Neural cell (in vitro differentiated cells): ENCODE results near the gene MAGT1. TPM values are rescaled to one million over a fixed set of nuclear protein-coding genes. Genes with fewer than 3 reads are reported as not detected.
"Not testable (repeated sequence)": the region's sequence is repeated elsewhere in the genome, so short reads cannot be mapped to it uniquely, and the experiment has no call there.

Source experiments
- H2AFZ ChIP-seq: fragments of 200-600, 300-800 bp; sonication (generic), shearing (Covaris generic); 2 replicates; pipeline ENCODE4 v1.6.0; 2014; ENCODE audit warnings: low read depth, mild to moderate bottlenecking, antibody characterized with exemption, low read length, moderate library complexity
- H3F3A ChIP-seq: fragments of 200-600 bp; shearing (Covaris generic); 2 replicates; pipeline ENCODE4 v1.6.1; 2016; ENCODE audit warnings: mild to moderate bottlenecking, moderate library complexity, mixed read lengths, antibody characterized with exemption, low read length; ENCODE audit not compliant: insufficient read depth, poor library complexity, severe bottlenecking
- H3K27ac ChIP-seq: fragments of 200-600, 300-800 bp; sonication (generic), shearing (Covaris generic); 2 replicates; pipeline ENCODE4 v1.5.1; 2014; ENCODE audit warnings: mild to moderate bottlenecking, low read length, moderate library complexity
- H3K27me3 ChIP-seq: fragments of 300-800, 200-600 bp; sonication (generic), shearing (Covaris generic); 2 replicates; pipeline ENCODE4 v1.6.0; 2014; ENCODE audit warnings: mild to moderate bottlenecking, low read depth, low read length, moderate library complexity; ENCODE audit not compliant: insufficient read depth
- H3K36me3 ChIP-seq: fragments of 300-800, 200-600 bp; sonication (generic), shearing (Covaris generic); 2 replicates; pipeline ENCODE4 v1.5.1; 2014; ENCODE audit warnings: mild to moderate bottlenecking, antibody characterized with exemption, low read length, moderate library complexity; ENCODE audit not compliant: insufficient read depth
- H3K4me2 ChIP-seq: fragments of 300-800, 200-600 bp; sonication (generic), shearing (Covaris generic); 2 replicates; pipeline ENCODE4 v1.6.0; 2014; ENCODE audit warnings: mild to moderate bottlenecking, low read length
- H3K4me3 ChIP-seq: fragments of 300-800, 200-600 bp; sonication (generic), shearing (Covaris generic); 2 replicates; pipeline ENCODE4 v1.5.1; 2014; ENCODE audit warnings: mild to moderate bottlenecking, low read length, moderate library complexity
- H3K79me2 ChIP-seq: fragments of 200-600 bp; shearing (Covaris generic); replicated peaks from 2 replicates; pipeline ENCODE4 v1.6.0; 2014; ENCODE audit warnings: mild to moderate bottlenecking, low read length, moderate library complexity; ENCODE audit not compliant: insufficient read depth
- H3K9ac ChIP-seq: fragments of 300-800, 200-600 bp; sonication (generic), shearing (Covaris generic); 2 replicates; pipeline ENCODE4 v1.6.1; 2016; ENCODE audit warnings: mild to moderate bottlenecking, low read length, mixed read lengths
- H3K9me2 ChIP-seq: fragments of 200-600 bp; shearing (Covaris generic); 2 replicates; pipeline ENCODE4 v1.6.1; 2016; ENCODE audit warnings: mild to moderate bottlenecking, low read length, mixed read lengths; ENCODE audit not compliant: insufficient read depth
- H3K9me3 ChIP-seq: fragments of 200-600, 300-800 bp; sonication (generic), shearing (Covaris generic); 2 replicates; pipeline ENCODE4 v1.6.1; 2016; ENCODE audit warnings: mild to moderate bottlenecking, mixed run types, low read length, moderate library complexity, mixed read lengths
- H4K20me1 ChIP-seq: fragments of 200-600 bp; shearing (Covaris generic); 2 replicates; pipeline ENCODE4 v1.6.1; 2016; ENCODE audit warnings: mild to moderate bottlenecking, mixed run types; ENCODE audit not compliant: insufficient read depth
- CTCF ChIP-seq: fragments of 450-650 bp; IDR thresholded peaks from 2 replicates; pipeline ENCODE4 v1.5.1; 2014; ENCODE audit warnings: antibody characterized with exemption, mild to moderate bottlenecking, moderate library complexity; ENCODE audit not compliant: poor library complexity, severe bottlenecking
- EP300 ChIP-seq: fragments of 450-650 bp; conservative IDR thresholded peaks from 2 replicates; pipeline ENCODE4 v1.6.1; 2014; ENCODE audit warnings: antibody characterized with exemption, mild to moderate bottlenecking, moderate library complexity; ENCODE audit not compliant: poor library complexity, severe bottlenecking
- EZH2 ChIP-seq: fragments of 200-600, 300-800 bp; shearing (Covaris generic), sonication (generic); IDR thresholded peaks from 2 replicates; pipeline ENCODE4 v1.6.1; 2014; ENCODE audit warnings: antibody characterized with exemption, low read length, borderline replicate concordance, mild to moderate bottlenecking; ENCODE audit not compliant: insufficient read depth, poor library complexity, severe bottlenecking
- MXI1 ChIP-seq: fragments of 450-650 bp; conservative IDR thresholded peaks from 2 replicates; pipeline ENCODE4 v1.6.1; 2014; ENCODE audit warnings: antibody characterized with exemption, mild to moderate bottlenecking; ENCODE audit not compliant: poor library complexity, severe bottlenecking
- POLR2AphosphoS5 ChIP-seq: IDR thresholded peaks from 2 replicates; pipeline ENCODE4 v1.6.1; 2012
- RAD21 ChIP-seq: fragments of 450-650 bp; conservative IDR thresholded peaks from 2 replicates; pipeline ENCODE4 v1.6.1; 2014; ENCODE audit warnings: antibody characterized with exemption, mild to moderate bottlenecking, moderate library complexity
- REST ChIP-seq: IDR thresholded peaks from 2 replicates; pipeline ENCODE4 v1.6.1; 2012; ENCODE audit warnings: borderline replicate concordance
- SMC3 ChIP-seq: fragments of 450-650 bp; conservative IDR thresholded peaks from 2 replicates; pipeline ENCODE4 v1.6.1; 2014; ENCODE audit warnings: antibody characterized with exemption, mild to moderate bottlenecking, moderate library complexity; ENCODE audit not compliant: poor library complexity
- TAF1 ChIP-seq: IDR thresholded peaks from 2 replicates; pipeline ENCODE4 v1.6.1; 2012; ENCODE audit warnings: low read depth
- polyA plus RNA-seq: library from polyadenylated mRNA; depleted of rRNA; stranded (reverse); fragments of >200 nt; gene quantifications from 2 replicates; pipeline ENCODE4 v1.2.3, GENCODE V29; 2014

Gene MAGT1
- polyA plus RNA-seq, 1 donor from 2014 or later = 3.6 TPM

GRCh38 chrX:77892887-77893286 lies 2.3 kb downstream of the MAGT1 start:
- no peaks in the 10 kb centered on the region for H3K27me3 ChIP-seq
- H3K9me2 ChIP-seq = no peaks in the 10 kb centered on the region
- H3K36me3 ChIP-seq = no peaks in the 10 kb centered on the region
- no peak overlapping the region for H3K27ac ChIP-seq
- H4K20me1 ChIP-seq = no peaks in the 10 kb centered on the region
- H3K9ac ChIP-seq = no peak overlapping the region
- H3K4me2 ChIP-seq = no peak overlapping the region
- no peak for TF ChIP-seq TAF1
- no peak for TF ChIP-seq SMC3
- no peak for TF ChIP-seq POLR2AphosphoS5
- no peak for TF ChIP-seq CTCF
- no peak for TF ChIP-seq EP300
- TF ChIP-seq RAD21 = no peak
- no peak for TF ChIP-seq EZH2
- TF ChIP-seq REST = no peak
- TF ChIP-seq MXI1 = no peak
- H3K79me2 ChIP-seq = peaks cover 12% of the 10 kb centered on the region
- H3K9me3 ChIP-seq = no peaks in the 10 kb centered on the region
- H2AFZ ChIP-seq = no peak overlapping the region
- H3K4me3 ChIP-seq = no peak overlapping the region
- H3F3A ChIP-seq = no peaks in the 10 kb centered on the region

GRCh38 chrX:77881418-77881817 lies 13.8 kb downstream of the MAGT1 start:
- H3K9ac ChIP-seq, H3K4me3 ChIP-seq, H4K20me1 ChIP-seq, H3K79me2 ChIP-seq, H3K27me3 ChIP-seq, H3K9me3 ChIP-seq, H2AFZ ChIP-seq, H3K4me2 ChIP-seq, H3K27ac ChIP-seq, H3K9me2 ChIP-seq, H3F3A ChIP-seq, H3K36me3 ChIP-seq: not testable (repeated sequence)

GRCh38 chrX:77875372-77875771 lies 19.9 kb downstream of the MAGT1 start:
- Histone ChIP-seq H3K4me2 (no peak overlapping the region), H3K4me3 (no peak overlapping the region), H3K36me3 (no peaks in the 10 kb centered on the region), H3K9me2 (no peaks in the 10 kb centered on the region), H3K27me3 (no peaks in the 10 kb centered on the region), H3K27ac (no peak overlapping the region), H4K20me1 (no peaks in the 10 kb centered on the region), H3K79me2 (no peaks in the 10 kb centered on the region), H3K9me3 (no peaks in the 10 kb centered on the region), H3F3A (no peaks in the 10 kb centered on the region), H2AFZ (no peak overlapping the region), H3K9ac (no peak overlapping the region)
- TF ChIP-seq TAF1 (no peak), POLR2AphosphoS5 (no peak), SMC3 (no peak), RAD21 (no peak), CTCF (no peak), REST (no peak), EP300 (no peak), MXI1 (no peak), EZH2 (no peak)
